K562 (cell line): Measurements from ENCODE around the gene F13B. TPM values are rescaled to one million over a fixed set of nuclear protein-coding genes. Genes with fewer than 3 reads are reported as not detected.

Experiments used
- ATAC-seq: fragments of 200-7000 bp; cut with Tn5 transposase; 3 replicates; pipeline ENCODE4 v1.9.1; 2020; ENCODE audit warnings: moderate library complexity
- BruUV-seq: library from RNA; stranded (reverse); fragments of 400-500 nt; replicated peaks from 2 replicates; lab custom pipeline; 2021; lab: Mats Ljungman, UMichigan
- CTCF ChIA-PET: fragments of 300-600 bp; formaldehyde crosslinking; extraction: SDS; loops from one replicate; lab custom pipeline; 2021; ENCODE audit warnings: low intra/inter-chr PET ratio; lab: Yijun Ruan, JAX
- POLR2A ChIA-PET: fragments of 300-600, 350-650 bp; sonication (Branson Sonifier 250); formaldehyde crosslinking; extraction: SDS; loops from one replicate; lab custom pipeline; 2021; ENCODE audit warnings: antibody characterized with exemption, inconsistent platforms; lab: Yijun Ruan, JAX
- DNase-seq, 4 experiments: peaks; one replicate each; pipeline versions ENCODE4 v3.0.0 to v3.0.0-alpha.2; 2011 to 2018; ENCODE audit warnings: low spot score in 3 of 4, mixed read lengths in 3 of 4; ENCODE audit errors: extremely low read depth in 1 of 4
- FAIRE-seq: peaks from 2 replicates; lab custom pipeline; 2011; peaks lifted over from hg19 to GRCh38; lab: Jason Lieb, UNC
- H2AFZ ChIP-seq: 2 replicates; pipeline ENCODE4 v1.6.0; 2011; ENCODE audit warnings: low read depth, low read length, control low read depth, inconsistent platforms
- H3K27ac ChIP-seq: fragments of 200-600 bp; 3 replicates; pipeline ENCODE4 v1.8.0; 2011; ENCODE audit warnings: low read depth, mild to moderate bottlenecking, control low read depth, inconsistent platforms, low read length, moderate library complexity, mixed read lengths; ENCODE audit errors: extremely low read depth
- H3K27me3 ChIP-seq, 2 experiments: fragments of 300-600 bp in 1 of 2; 2 replicates in 1 of 2; 3 replicates in 1 of 2; pipeline versions ENCODE4 v1.6.0 to v1.8.0; 2011; ENCODE audit warnings: inconsistent platforms in 2 of 2, low read length in 2 of 2, mild to moderate bottlenecking in 1 of 2, mixed read lengths in 1 of 2, moderate library complexity in 1 of 2; ENCODE audit not compliant: control insufficient read depth in 2 of 2, insufficient read depth in 2 of 2
- H3K36me3 ChIP-seq: fragments of 300-600 bp; 3 replicates; pipeline ENCODE4 v1.8.0; 2011; ENCODE audit warnings: mild to moderate bottlenecking, low read length, inconsistent platforms; ENCODE audit not compliant: control insufficient read depth, insufficient read depth
- H3K4me1 ChIP-seq, 2 experiments: fragments of 200-600 bp in 1 of 2; replicated peaks in 1 of 2; 2 replicates in 1 of 2; 3 replicates in 1 of 2; pipeline versions ENCODE4 v1.5.1 to v1.8.0; 2011; ENCODE audit warnings: inconsistent platforms in 2 of 2, low read length in 2 of 2, mild to moderate bottlenecking in 1 of 2, mixed read lengths in 1 of 2, moderate library complexity in 1 of 2; ENCODE audit not compliant: control insufficient read depth in 2 of 2, insufficient read depth in 2 of 2
- H3K4me2 ChIP-seq: 2 replicates; pipeline ENCODE4 v1.6.1; 2011; ENCODE audit warnings: low read length, control low read depth, inconsistent platforms, mixed read lengths; ENCODE audit not compliant: insufficient read depth
- H3K4me3 ChIP-seq: fragments of 200-600 bp; sonication (generic), shearing (Covaris generic); 2 replicates; pipeline ENCODE4 v1.5.1; 2016; ENCODE audit warnings: control low read depth, inconsistent platforms
- H3K79me2 ChIP-seq: fragments of 200-600 bp; 3 replicates; pipeline ENCODE4 v1.8.0; 2011; ENCODE audit warnings: low read length, inconsistent platforms; ENCODE audit not compliant: control insufficient read depth, insufficient read depth
- H3K9ac ChIP-seq, 2 experiments: 2 replicates each; pipeline versions ENCODE4 v1.6.0 to v1.6.1; 2011; ENCODE audit warnings: low read depth in 2 of 2, low read length in 2 of 2, control low read depth in 1 of 2, inconsistent platforms in 1 of 2, mild to moderate bottlenecking in 1 of 2, mixed read lengths in 1 of 2; ENCODE audit not compliant: insufficient read depth in 1 of 2
- H3K9me1 ChIP-seq: one replicate; pipeline ENCODE4 v1.6.0; 2011; ENCODE audit warnings: inconsistent platforms, mild to moderate bottlenecking, low read length, moderate library complexity; ENCODE audit not compliant: control insufficient read depth, insufficient read depth
- H3K9me3 ChIP-seq: replicated peaks from 2 replicates; pipeline ENCODE4 v1.5.1; 2011; ENCODE audit warnings: low read depth, low read length, inconsistent platforms; ENCODE audit not compliant: control insufficient read depth, insufficient read depth
- H4K20me1 ChIP-seq: replicated peaks from 2 replicates; pipeline ENCODE4 v1.6.1; 2011; ENCODE audit warnings: low read length, inconsistent platforms, mixed read lengths; ENCODE audit not compliant: control insufficient read depth, insufficient read depth
- CTBP1 ChIP-seq: fragments of 450-650 bp; IDR thresholded peaks from 2 replicates; pipeline ENCODE4 v1.6.1; 2016; ENCODE audit warnings: borderline replicate concordance
- E2F4 ChIP-seq: sonication (generic); formaldehyde crosslinking; IDR thresholded peaks from 2 replicates; pipeline ENCODE4 v1.8.0; 2022; ENCODE audit warnings: mild to moderate bottlenecking, low read depth, missing genetic modification reagents
- IFI16 ChIP-seq: fragments of 250-450 bp; sonication (Bioruptor Pico); IDR thresholded peaks from 2 replicates; pipeline ENCODE4 v2.1.2; 2022; ENCODE audit warnings: mild to moderate bottlenecking, inconsistent platforms
- RNF2 ChIP-seq: sonication (generic); IDR thresholded peaks from 2 replicates; pipeline ENCODE4 v1.6.1; 2016
- ZBTB8A ChIP-seq: fragments of 450-650 bp; IDR thresholded peaks from 2 replicates; pipeline ENCODE4 v1.6.1; 2018; ENCODE audit warnings: mild to moderate bottlenecking, moderate library complexity; ENCODE audit not compliant: partially characterized antibody
- ZNF436 ChIP-seq: fragments of 250-450, 450-650 bp; sonication (Bioruptor Pico); formaldehyde crosslinking; IDR thresholded peaks from 2 replicates; pipeline ENCODE4 v1.7.0; 2020; ENCODE audit warnings: mild to moderate bottlenecking
- WGBS: fragments of 100-300 bp; shearing (Covaris generic); methylation state at CpG from one replicate; pipeline ENCODE4 v1.1.6; 2016; ENCODE audit warnings: low coverage, mixed read lengths; ENCODE audit not compliant: insufficient coverage; ENCODE audit errors: missing lambda C conversion rate; 5-methylcytosine and 5-hydroxymethylcytosine counted together
- in situ Hi-C: fragments of 300-500 bp; cut with MboI; formaldehyde crosslinking; loops from 4 replicates; pipeline ENCODE4 v1.15.0; 2018; ENCODE audit warnings: inconsistent platforms, mixed read lengths
- intact Hi-C: fragments of 100-400 bp; cut with micrococcal nuclease; formaldehyde crosslinking; loops from 2 replicates; pipeline ENCODE4 v1.14.2; 2022
- polyA plus RNA-seq, 8 experiments: library from polyadenylated mRNA; depleted of rRNA in 4 of 8; stranded (reverse) in 5 of 8; unstranded in 3 of 8; fragments of >200 nt; fragmentation: Nextera tagmentation in 2 of 8; fragmentation: Illumina TruSeq in 1 of 8; extraction: Ambion mirVana in 2 of 8; extraction: Trizol in 1 of 8; gene quantifications; 2 replicates each; pipeline versions ENCODE4 v1.2.1 to v1.2.3, GENCODE V29; 2011 to 2014; ENCODE audit warnings: inconsistent platforms in 1 of 8, missing spikeins in 1 of 8
- total RNA-seq, 7 experiments: library from RNA; depleted of rRNA in 6 of 7; stranded (reverse); fragments of >200 nt in 6 of 7; fragmentation: Illumina TruSeq in 2 of 7; extraction: Trizol in 2 of 7; gene quantifications; 2 replicates each; pipeline versions ENCODE4 v1.2.1 to v1.2.3, GENCODE V29; 2011 to 2021; ENCODE audit warnings: low replicate concordance in 1 of 7

The F13B gene
- total and polyA plus RNA-seq, 9 of the 15 experiments (the other 6 are each of a cell fraction or from before 2014, with no cell fraction given), result not detected

GRCh38 chr1:197063212-197063611, 3.8 kb downstream of the F13B start:
- ATAC-seq, result no peak
- no peak overlapping the region for H3K4me2 ChIP-seq
- H4K20me1 ChIP-seq, result no peaks in the 10 kb centered on the region
- no peaks in the 10 kb centered on the region for H3K27me3 ChIP-seq
- intact Hi-C loops (loop anchor here (10.0 kb wide), 1 partner anchor 338 kb away; no protein-coding TSS in a partner anchor), in situ Hi-C loops (no loop called here)
- H3K4me3 ChIP-seq, result no peak overlapping the region
- POLR2A ChIA-PET, result no interaction called here
- CTCF ChIA-PET, result no interaction called here
- H3K9ac ChIP-seq, result no peak overlapping the region
- H3K27ac ChIP-seq, result no peak overlapping the region
- no peak for DNase-seq
- no peaks in the 10 kb centered on the region for H3K79me2 ChIP-seq
- WGBS, result 3% methylated on average over 2 of the region's 2 CpGs
- no peak for FAIRE-seq
- BruUV-seq, result no TSS peak
- no peak for TF ChIP-seq E2F4 (CRISPR knock-in tag)
- TF ChIP-seq, all 486 proteins: peak for 0
- Histone ChIP-seq H3K36me3 (no peaks in the 10 kb centered on the region), H3K9me1 (no peaks in the 10 kb centered on the region), H2AFZ (no peak overlapping the region), H3K9me3 (no peaks in the 10 kb centered on the region), H3K4me1 (no peaks in the 10 kb centered on the region)

GRCh38 chr1:197062692-197063091, 4.4 kb downstream of the F13B start:
- Histone ChIP-seq H3K36me3 (no peaks in the 10 kb centered on the region), H3K4me2 (no peak overlapping the region), H3K9me3 (no peaks in the 10 kb centered on the region), H3K4me3 (no peak overlapping the region), H4K20me1 (no peaks in the 10 kb centered on the region), H3K9me1 (no peaks in the 10 kb centered on the region), H3K9ac (no peak overlapping the region), H2AFZ (no peak overlapping the region), H3K27me3 (no peaks in the 10 kb centered on the region), H3K4me1 (no peaks in the 10 kb centered on the region), H3K27ac (no peak overlapping the region), H3K79me2 (no peaks in the 10 kb centered on the region)
- ChIA-PET POLR2A (no interaction called here), CTCF (no interaction called here)
- intact Hi-C loops, result loop anchor here (10.0 kb wide), 1 partner anchor 338 kb away; no protein-coding TSS in a partner anchor
- in situ Hi-C loops, result no loop called here
- no peak for FAIRE-seq
- BruUV-seq, result no TSS peak
- TF ChIP-seq IFI16 (CRISPR knock-in tag), result no peak
- no peak for TF ChIP-seq ZNF436 (CRISPR knock-in tag)
- TF ChIP-seq ZBTB8A, result no peak
- TF ChIP-seq RNF2, result no peak
- TF ChIP-seq CTBP1, result no peak
- ATAC-seq, result no peak
- 0% methylated on average over 2 of the region's 2 CpGs for WGBS
- DNase-seq, result no peak
